ENCODE data around the gene STAT3.
A peak's percentile ranks its signal among the peaks of the same experiment; 100 is the strongest.
"Not testable (repeated sequence)": the region's sequence is repeated elsewhere in the genome, so short reads cannot be mapped to it uniquely, and the experiment has no call there.

STAT3 gene

GRCh38 chr17:42345396-42346073 lies 42.7 kb downstream of the STAT3 start:
- DNase-seq = no peak

DNA sequence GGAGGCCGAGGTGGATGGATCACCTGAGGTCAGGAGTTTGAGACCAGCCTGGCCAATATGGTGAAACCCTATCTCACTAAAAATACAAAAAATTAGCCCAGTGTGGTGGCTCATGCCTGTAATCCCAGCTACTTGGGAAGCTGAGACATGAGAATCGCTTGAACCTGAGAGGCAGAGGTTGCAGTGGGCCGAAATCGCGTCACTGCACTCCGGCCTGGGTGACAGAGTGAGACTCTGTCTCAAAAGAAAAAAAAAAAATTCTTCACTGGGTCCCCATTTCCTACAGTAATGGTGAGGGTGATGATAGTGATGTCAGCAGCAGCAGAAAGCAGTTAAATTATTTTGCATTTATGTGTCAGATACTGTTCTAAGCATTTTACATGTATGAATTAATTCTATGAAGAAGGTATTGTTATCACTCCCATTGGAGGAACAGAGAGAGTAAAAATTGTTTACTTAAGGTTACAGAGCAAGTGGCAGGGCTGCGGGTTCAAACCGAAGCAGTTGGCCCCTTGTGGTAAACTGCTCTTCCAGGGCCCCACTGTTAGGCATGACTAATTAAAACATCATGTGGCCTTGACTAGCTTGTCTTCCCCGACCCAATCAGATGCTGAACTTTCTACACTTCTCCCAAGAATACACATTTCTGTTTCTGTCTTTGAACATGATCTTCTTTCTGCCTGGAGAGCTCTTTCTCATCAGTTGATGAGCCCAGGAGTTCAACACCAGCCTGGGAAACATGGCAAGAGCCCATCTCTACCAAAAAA lies 45.8 kb downstream of the STAT3 start:
- peak; percentile 60 for DNase-seq

DNA sequence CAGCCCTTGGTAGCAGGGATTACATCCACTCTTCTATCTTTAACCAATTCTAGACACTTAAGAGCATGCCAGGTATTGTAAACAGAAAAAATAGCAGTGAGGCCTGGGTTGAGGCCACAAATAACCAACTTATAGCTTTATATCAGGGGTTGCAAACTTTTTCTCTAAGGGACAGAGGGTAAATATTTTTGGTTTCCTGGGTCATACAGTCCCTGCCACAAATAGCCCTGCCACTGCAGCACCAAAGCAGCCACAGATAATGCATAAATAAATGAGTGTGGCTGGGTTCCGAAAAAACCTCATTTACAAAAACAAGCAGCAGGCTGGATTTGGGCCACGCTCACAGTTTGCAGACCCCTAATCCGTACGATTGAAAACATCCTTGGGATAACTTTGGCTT lies 46.7 kb downstream of the STAT3 start:
- DNase-seq = no peak

DNA sequence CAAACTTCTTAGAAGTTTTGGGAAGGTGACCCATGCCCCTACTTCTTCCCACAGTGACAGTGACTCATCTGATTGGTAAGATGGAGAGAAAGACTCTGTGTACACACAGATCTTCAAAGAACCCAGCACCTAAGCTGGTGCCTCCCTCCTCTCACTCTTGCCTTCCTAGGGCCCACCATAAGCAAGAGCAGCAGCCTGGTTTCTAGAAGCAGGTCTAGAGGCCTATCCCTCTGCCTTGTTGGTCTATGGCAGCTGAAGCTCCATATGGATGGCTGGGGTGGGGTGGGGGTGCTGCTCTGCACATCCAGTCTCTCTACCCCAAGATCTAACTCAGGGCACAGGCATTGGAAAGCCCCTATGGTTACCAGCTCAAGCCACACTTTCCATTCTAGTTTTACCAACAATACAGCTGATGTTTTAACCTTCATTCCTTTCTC lies 47.5 kb downstream of the STAT3 start:
- DNase-seq = no peak

DNA sequence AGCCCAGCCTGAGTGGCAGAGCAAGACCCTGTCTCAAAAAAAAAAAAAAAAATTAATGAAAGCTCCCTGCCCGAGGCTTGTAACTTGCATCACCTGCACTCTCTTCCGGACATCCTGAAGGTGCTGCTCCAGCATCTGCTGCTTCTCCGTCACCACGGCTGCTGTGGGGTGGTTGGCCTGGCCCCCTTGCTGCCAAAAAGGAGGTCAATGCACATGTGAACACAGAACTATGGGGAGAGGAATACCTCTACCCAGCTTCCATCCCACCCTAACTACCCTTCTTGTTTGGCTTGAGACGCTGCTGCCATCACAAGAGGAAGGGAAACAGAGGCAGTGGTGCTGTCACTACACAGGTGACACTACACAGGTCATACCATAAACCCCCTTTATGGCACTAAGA lies 49.0 kb downstream of the STAT3 start:
- DNase-seq = no peak

- DNase-seq = no peak
These were observed 49.7 kb downstream of the STAT3 start for GRCh38 chr17:42338427-42338985.

DNA sequence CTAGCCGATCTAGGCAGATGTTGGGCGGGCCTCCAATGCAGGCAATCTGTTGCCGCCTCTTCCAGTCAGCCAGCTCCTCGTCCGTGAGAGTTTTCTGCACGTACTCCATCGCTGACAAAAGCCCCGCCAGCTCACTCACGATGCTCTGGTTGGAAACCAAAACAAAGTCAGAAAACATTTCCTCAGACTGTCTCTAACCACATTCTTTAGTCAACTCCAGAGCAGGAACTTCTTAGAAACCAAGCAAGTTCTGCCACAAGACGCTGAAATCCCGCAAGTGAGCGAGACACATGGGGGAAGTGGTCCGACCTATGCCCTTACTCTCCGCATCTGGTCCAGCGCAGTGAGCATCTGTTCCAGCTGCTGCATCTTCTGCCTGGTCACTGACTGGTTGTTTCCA lies 50.8 kb downstream of the STAT3 start:
- DNase-seq = peak; percentile 85

DNA sequence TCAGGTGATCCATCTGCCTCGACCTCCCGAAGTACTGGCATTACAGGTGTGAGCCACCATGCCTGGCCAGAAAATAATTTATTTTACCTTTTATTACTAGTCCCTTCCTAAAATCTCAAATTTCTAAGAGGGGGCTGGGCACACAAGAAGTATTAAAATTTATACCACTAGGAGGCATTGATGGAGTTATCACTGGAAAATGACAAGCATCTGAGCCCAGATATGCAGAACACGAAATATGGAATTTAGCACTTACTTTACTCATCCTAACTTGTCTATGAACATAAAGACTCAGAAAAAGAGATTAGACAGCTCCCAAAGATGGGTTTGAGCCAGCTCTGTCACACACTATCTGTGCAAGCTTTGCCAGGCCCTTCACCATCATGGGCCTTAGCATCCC lies 53.6 kb downstream of the STAT3 start:
- DNase-seq = peak; percentile 49

GRCh38 chr17:42333053-42333452 lies 55.2 kb downstream of the STAT3 start:
- no peak for DNase-seq

DNA sequence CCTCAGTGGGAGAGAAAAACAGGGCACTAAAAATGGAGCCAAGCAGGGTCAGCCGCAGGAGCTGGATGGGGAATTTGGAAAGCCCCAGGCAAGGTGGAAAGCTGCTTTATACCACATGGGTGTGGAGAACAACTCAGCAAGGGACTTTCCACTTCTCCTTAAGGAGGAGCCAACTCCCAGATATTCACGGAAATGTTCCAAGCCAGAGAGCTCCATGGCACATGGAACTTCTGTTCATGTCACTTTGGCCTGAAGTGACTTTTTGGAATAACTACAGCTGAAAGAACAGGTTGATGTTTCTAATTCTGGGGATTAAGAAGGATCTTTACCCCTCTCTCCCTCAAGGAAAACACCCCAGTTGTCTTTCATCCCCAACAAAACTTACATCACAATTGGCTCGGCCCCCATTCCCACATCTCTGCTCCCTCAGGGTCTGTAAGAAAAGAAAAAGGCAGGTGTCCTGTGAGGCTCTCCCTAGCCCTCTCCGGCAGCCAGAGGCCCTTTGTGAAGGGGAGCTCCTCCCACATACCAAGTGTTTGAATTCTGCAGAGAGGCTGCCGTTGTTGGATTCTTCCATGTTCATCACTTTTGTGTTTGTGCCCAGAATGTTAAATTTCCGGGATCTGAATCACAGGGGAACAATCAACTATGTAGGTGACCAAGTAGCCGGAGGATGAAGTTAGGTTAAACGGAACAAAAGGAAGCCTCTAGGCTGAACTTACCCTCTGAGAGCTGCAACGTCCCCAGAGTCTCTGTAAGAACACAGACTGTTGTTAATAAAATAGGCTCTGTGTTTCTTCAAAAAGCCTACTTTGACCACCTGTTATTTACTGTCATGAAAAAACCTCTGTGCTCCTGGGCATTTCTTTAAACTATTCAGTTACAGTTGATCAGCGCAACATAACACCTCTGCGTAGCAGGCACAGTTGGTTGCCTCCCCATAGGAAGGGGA lies 58.9 kb downstream of the STAT3 start:
- DNase-seq = peak; percentile 79

DNA sequence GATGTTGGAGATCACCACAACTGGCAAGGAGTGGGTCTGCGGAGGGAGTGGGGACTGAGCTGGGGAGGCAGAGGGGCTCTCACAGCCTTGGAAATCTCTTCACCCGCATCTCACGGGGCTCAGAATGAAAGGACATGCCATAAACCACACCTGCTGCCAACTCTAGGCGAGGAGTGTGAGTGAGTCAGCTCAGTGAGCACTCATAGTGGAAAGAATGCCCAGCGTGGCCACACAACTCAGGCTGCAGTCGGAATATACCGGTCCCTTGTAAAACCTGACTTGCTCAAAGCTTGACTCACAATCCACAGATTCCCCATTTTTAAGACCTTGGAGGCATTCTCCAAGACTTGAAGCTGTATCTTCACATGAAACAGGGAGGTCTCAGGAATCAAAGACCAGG lies 63.2 kb downstream of the STAT3 start:
- DNase-seq = peak; percentile 74

GRCh38 chr17:42323268-42323773 lies 64.9 kb downstream of the STAT3 start:
- DNase-seq = no peak

DNA sequence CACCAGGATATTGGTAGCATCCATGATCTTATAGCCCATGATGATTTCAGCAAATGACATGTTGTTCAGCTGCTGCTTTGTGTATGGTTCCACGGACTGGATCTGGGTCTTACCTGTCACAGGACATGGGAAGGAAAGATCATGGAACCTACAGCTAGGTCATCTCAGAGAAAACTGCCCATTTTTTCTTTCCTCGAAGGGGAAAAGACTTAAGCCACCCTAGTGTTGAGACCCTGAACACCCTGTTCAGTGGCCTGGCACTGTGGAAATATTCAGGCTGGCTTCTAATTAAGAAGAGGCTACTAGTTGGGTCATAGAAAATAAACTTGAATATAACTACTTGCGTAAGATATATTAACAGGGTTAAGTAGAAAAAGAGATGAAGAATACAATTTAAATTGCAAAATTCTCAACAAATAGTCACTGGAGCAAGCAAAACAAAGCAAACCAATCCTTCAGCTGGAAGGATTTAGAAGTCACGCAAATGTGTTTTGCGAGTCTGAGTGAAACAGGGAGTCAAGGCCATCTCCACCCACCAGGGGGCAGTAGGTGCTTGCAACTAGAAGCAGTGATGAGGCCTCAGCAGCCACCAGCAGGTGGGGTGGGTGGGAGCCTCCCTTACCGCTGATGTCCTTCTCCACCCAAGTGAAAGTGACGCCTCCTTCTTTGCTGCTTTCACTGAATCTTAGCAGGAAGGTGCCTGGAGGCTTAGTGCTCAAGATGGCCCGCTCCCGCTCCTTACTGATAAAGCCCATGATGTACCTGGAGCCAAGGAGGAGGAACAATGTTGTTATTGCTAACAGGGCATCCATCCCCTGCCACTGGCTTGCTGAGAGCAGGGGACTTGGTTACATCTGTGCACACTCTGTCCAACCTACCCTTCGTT lies 65.6 kb downstream of the STAT3 start:
- DNase-seq = peak; percentile 90

DNA sequence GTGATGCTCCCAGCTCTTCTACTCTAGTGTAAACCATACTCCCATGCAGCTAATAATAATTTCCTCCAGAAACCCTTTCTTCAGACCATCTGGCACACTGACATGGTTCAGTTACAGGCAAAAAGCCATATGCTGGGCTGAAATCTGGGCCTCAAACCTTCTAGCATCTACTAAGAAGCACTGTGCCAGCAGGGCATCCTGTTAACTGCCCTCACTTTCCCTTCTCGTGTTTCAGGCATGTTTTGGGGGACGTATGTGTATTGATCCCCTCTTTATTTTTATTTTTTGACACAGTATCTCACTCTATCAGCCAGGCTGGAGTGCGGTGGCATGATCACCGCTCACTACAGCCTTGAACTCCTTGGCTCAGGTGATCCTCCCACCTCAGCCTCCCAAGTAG lies 66.7 kb downstream of the STAT3 start:
- DNase-seq = no peak

- not testable (repeated sequence) for DNase-seq
These were observed 70.3 kb downstream of the STAT3 start for GRCh38 chr17:42317967-42318366.

DNA sequence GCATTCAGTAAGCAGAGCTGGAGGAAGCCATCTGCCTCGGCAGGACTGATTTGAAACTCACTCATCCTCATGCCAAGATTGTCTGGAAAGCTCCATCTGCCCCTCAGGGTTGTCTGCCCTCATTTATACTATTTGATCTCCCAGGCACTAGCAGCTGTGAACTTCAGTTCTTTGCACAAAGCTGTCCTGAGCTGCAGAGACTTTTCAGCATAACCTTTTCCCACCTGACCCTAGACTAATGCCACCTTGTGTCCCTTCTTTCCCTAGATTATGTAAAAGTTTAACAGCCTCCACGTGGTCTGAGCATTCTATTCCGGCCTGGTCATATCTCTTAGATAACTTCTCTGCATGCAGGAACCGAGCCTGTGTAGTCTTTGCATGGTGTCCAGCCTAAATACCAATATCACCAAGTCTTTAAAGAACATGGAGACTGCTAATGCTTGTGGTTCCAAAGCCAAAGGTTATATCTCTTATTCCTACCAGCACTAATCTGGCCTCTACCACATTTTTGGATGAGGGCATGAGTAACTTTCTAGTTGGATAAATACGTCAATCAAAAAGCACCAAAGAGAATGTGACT lies 70.9 kb downstream of the STAT3 start:
- DNase-seq = no peak

DNA sequence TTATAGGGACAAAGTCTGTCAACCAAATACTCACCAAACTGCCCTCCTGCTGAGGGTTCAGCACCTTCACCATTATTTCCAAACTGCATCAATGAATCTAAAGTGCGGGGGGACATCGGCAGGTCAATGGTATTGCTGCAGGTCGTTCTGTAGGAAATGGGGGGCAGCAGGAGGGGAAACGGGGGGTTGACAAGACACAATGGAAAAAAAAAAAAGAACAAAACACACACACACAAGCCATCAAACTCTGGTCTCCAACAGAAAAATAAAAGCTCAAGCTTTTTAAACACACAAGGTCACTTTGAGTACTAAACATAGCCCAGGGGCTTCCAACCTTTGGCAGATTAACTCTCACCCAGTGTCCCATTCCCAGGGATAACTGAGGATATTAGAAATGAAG lies 71.5 kb downstream of the STAT3 start:
- no peak for DNase-seq

DNA sequence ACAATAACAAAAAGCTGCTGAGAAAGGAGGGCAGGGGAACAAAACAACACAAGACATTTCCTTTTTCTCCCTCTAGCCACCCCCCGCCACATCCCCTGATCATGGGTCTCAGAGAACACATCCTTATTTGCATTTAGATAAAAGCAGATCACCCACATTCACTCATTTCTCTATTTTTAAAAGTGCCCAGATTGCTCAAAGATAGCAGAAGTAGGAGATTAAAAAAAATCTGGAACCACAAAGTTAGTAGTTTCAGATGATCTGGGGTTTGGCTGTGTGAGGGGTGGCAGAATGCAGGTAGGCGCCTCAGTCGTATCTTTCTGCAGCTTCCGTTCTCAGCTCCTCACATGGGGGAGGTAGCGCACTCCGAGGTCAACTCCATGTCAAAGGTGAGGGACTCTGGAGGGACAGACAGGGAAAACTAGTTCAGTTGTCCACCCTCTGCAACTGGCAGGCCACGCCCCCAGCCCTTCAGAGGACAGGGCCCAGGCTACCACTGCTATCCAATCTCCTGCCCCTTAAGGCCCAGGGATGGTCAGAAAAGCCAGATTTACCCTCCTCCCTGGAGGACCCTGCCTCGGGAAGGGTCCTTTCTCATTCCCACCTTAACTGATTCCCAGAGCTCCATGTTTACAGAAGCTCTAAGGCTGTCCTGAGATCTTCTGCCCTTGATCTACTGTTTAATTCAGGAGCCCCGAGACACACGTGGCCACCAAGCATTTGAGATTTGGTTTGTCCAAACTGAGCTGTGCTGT lies 72.7 kb downstream of the STAT3 start:
- DNase-seq = no peak

DNA sequence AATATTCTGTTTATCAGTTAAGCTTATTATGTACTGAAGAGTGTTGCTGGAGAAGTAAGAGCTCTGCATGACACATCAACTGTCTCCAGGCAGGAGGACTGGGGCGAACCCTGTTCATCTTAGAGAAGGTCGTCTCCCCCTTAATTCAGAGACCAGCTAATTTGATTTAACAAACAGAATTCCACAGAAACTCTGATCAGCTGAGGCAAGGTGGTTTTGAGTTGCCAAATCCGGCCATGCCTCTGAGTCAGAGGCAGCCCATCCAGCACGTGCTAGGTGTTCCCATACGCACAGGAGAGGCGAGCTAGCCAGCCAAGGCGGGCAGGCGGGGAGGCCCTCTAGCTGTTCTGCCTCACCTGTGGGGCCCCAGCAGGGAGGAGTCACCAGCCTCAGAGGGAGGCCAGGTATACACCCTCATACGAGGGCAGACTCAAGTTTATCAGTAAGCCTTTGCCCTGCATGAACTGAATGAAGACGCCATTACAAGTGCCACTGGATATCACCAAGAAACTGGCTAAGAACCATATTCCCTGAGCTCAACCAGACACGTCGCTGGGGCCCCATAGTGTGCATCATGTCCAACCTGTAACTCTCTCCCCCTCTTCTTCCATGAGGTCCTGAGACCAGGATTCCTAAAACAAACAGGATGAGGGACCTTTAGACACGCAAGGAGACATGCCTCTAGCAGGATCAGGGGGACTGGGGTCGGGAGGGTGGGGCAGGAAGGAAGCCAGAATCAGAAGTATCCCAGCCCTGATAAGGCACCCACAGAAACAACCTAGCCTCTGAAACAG lies 74.3 kb downstream of the STAT3 start:
- no peak for DNase-seq

DNA sequence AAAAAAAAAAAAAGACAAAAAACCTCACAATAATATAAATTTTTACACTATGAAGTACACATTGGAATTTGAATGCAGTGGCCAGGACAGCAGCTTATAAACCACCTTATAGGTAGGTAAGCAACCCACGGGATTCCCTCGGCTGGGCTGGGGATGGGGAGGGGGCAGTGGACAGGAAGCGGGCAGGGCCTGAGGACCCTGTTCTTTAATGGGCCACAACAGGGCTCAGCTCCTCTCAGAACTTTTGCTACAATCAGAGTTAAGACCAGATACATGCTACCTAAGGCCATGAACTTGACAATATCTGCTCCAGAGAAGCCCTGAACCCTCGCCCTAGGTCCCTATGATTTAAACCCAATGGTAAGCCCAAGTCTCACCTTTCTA lies 74.9 kb downstream of the STAT3 start:
- DNase-seq = no peak
